ENCODE measurements around the gene LCE4A. TPM values are rescaled to one million over a fixed set of nuclear protein-coding genes. Genes with fewer than 3 reads are reported as not detected.
"Not testable (repeated sequence)": the region's sequence is repeated elsewhere in the genome, so short reads cannot be mapped to it uniquely, and the experiment has no call there.

Gene LCE4A, protein sequence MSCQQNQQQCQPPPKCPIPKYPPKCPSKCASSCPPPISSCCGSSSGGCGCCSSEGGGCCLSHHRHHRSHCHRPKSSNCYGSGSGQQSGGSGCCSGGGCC
- total RNA-seq, result not detected

DNA sequence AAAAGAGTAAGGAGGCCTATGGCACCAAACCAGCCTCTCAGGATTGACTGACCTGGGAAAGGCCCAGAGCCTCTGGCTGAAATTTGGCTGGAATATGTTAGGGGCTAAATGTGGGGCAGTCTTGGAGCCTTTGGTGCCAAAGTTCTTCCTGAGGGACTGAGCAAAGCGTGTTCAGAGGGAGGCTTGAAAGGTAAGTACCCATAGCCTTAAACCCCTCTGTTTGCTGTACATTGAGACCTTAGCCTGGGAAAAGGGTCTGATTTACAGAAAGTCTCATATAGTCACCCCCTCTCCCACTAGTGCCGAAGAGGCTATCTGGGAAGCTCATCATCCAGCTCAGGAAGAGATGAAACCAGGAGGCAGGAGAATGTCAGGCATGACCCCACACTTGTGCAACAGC, at the start of gene LCE4A:
LCE4A (plus strand) TSS at position 301 of the 400 bp plus-strand sequence. CDS start 916 bp downstream, outside the sequence.
- Histone ChIP-seq H3K9me3 (no peaks in the 10 kb centered on the region), H3K27ac (no peak within 1 kb of the TSS), H3K4me3 (no peak within 1 kb of the TSS), H3K4me1 (no peaks in the 10 kb centered on the region), H3K36me3 (no peaks in the 10 kb centered on the region), H3K27me3 (no peaks in the 10 kb centered on the region)
- DNase-seq (no peak), ATAC-seq (no peak)
- in situ Hi-C loops (cut with MboI; ENCODE audit: low sequenced_read_pairs in 4 of 4) (no loop called here), intact Hi-C loops (cut with DNase I; ENCODE audit: low total_unique reads) (no loop called here)
- TF ChIP-seq, protein P1, sequence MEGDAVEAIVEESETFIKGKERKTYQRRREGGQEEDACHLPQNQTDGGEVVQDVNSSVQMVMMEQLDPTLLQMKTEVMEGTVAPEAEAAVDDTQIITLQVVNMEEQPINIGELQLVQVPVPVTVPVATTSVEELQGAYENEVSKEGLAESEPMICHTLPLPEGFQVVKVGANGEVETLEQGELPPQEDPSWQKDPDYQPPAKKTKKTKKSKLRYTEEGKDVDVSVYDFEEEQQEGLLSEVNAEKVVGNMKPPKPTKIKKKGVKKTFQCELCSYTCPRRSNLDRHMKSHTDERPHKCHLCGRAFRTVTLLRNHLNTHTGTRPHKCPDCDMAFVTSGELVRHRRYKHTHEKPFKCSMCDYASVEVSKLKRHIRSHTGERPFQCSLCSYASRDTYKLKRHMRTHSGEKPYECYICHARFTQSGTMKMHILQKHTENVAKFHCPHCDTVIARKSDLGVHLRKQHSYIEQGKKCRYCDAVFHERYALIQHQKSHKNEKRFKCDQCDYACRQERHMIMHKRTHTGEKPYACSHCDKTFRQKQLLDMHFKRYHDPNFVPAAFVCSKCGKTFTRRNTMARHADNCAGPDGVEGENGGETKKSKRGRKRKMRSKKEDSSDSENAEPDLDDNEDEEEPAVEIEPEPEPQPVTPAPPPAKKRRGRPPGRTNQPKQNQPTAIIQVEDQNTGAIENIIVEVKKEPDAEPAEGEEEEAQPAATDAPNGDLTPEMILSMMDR (IDR thresholded peaks at IDR 0.05 in 4 of 5, conservative IDR thresholded peaks at IDR 0.05 in 1 of 5), result no peak
- TF ChIP-seq POLR2A (IDR thresholded peaks at IDR 0.05), result no peak

DNA sequence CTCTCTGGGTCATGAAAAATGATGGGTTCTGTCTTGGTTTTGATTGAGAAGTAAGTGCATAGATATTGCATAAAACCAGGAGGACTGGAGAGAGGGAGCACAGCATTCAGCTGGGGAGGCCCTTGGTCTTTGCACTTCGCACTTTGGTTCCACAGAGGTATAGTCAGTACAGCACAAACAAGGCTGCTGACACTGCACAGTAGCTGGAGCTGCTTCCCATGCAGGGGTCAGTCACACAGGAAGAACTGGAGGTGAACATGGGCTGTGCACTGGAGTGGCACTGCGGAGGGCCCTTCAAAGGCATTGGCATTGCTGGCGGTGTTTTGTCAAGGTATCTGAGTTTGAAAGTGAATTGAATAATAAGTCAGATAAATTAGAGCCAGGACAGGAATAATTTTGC, 49.3 kb upstream of the LCE4A start:
- Histone ChIP-seq H3K9me3 (no peaks in the 10 kb centered on the region), H3K27me3 (no peaks in the 10 kb centered on the region), H3K36me3 (no peaks in the 10 kb centered on the region), H3K4me1 (no peaks in the 10 kb centered on the region), H3K4me3 (no peak overlapping the region), H3K27ac (no peak overlapping the region)
- intact Hi-C loops (cut with DNase I; ENCODE audit: low total_unique reads), result no loop called here
- in situ Hi-C loops (cut with MboI; ENCODE audit: low sequenced_read_pairs in 4 of 4), result no loop called here
- TF ChIP-seq, protein P1 (IDR thresholded peaks at IDR 0.05 in 4 of 5, conservative IDR thresholded peaks at IDR 0.05 in 1 of 5), result no peak
- TF ChIP-seq POLR2A (IDR thresholded peaks at IDR 0.05), result no peak
- DNase-seq, result no peak
- ATAC-seq, result no peak

DNA sequence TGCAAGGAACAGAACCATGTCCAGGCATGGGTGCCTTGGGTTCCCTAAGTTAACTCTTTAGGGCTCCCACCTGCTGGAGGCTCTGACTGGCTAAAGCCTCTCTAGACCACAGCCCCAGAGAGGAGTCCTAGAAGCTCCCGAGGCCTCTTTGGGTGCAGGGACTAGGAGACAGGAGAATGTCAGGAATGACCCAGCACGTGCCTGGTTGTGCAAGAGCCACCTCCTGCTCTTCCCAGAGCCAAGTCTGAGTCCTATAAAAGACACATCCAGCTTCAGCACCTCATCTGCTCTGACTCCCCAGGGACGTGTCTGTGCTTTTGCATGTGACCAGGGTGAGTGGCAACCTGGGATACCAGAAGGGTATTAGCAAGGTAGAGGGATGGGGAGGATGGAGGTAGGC, 44.9 kb upstream of the LCE4A start, which contains the start of gene LCE2D:
LCE2D (plus strand) TSS at position 283 of the 400 bp plus-strand sequence. CDS start 726 bp downstream, outside the sequence.
- H3K4me1 ChIP-seq, result no peaks in the 10 kb centered on the region
- no peaks in the 10 kb centered on the region for H3K9me3 ChIP-seq
- in situ Hi-C loops (cut with MboI; ENCODE audit: low sequenced_read_pairs in 4 of 4) (no loop called here), intact Hi-C loops (cut with DNase I; ENCODE audit: low total_unique reads) (no loop called here)
- H3K36me3 ChIP-seq, result no peaks in the 10 kb centered on the region
- no peak within 1 kb of the TSS for H3K4me3 ChIP-seq
- no peak for DNase-seq
- H3K27ac ChIP-seq, result no peak within 1 kb of the TSS
- H3K27me3 ChIP-seq, result no peaks in the 10 kb centered on the region
- no peak for ATAC-seq
- TF ChIP-seq POLR2A (IDR thresholded peaks at IDR 0.05), result no peak
- TF ChIP-seq, protein P1 (IDR thresholded peaks at IDR 0.05 in 4 of 5, conservative IDR thresholded peaks at IDR 0.05 in 1 of 5), result no peak

DNA sequence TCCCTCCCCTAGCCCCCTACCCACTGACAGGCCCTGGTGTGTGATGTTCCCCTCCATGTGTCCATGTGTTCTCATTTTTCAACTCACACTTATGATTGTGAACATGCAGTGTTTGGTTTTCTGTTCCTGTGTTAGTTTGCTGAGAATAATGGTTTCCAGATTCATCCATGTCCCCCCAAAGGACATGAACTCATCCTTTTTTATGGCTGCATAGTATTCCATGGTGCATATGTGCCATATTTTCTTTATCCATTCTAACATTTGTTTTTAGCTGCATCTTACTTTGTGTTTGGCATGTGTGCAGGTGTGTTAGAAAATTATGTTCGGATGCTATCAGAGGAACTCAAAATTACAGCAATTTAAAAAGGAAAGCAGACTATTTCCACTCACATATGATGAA, 41.8 kb upstream of the LCE4A start:
- H3K27ac ChIP-seq; H3K9me3 ChIP-seq; H3K27me3 ChIP-seq; H3K4me3 ChIP-seq; in situ Hi-C loops (cut with MboI; ENCODE audit: low sequenced_read_pairs in 4 of 4); H3K4me1 ChIP-seq; ATAC-seq; H3K36me3 ChIP-seq; DNase-seq; intact Hi-C loops (cut with DNase I; ENCODE audit: low total_unique reads): not testable (repeated sequence)

DNA sequence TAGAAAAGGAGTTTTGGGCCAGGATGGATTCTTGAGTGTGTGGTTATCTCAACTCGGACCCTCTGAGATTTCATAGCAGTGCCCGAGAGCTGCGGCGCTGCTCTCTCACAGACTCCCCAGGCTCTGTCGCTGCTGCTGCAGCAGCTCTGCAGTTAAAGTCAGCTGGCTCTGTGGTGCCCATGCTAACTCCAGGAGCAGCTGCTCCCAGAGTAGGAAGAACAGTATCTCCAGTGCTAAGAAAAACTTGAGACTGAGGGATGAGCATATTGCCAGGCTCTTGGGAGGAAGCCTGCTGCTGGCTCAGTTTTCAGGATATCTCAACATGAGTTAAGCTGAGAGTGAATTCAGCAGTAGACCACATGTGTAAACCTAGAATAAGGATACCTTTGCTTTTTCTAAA, 40.3 kb upstream of the LCE4A start:
- no peak for ATAC-seq
- Histone ChIP-seq H3K36me3 (no peaks in the 10 kb centered on the region), H3K27me3 (no peaks in the 10 kb centered on the region), H3K27ac (no peak overlapping the region), H3K4me3 (no peak overlapping the region), H3K9me3 (no peaks in the 10 kb centered on the region), H3K4me1 (no peaks in the 10 kb centered on the region)
- in situ Hi-C loops (cut with MboI; ENCODE audit: low sequenced_read_pairs in 4 of 4), result no loop called here
- no peak for TF ChIP-seq POLR2A (IDR thresholded peaks at IDR 0.05)
- TF ChIP-seq, protein P1 (IDR thresholded peaks at IDR 0.05 in 4 of 5, conservative IDR thresholded peaks at IDR 0.05 in 1 of 5), result no peak
- intact Hi-C loops (cut with DNase I; ENCODE audit: low total_unique reads), result no loop called here
- no peak for DNase-seq
